ENCODE results near the gene DSCAML1. TPM values are rescaled to one million over a fixed set of nuclear protein-coding genes. Genes with fewer than 3 reads are reported as not detected.

DSCAML1 gene
- total RNA-seq, 1 donor from 2014 or later: 1.3 TPM

GRCh38 chr11:117382746-117383145 lies 414.3 kb downstream of the DSCAML1 start:
- peaks cover 67% of the 10 kb centered on the region for H3K36me3 ChIP-seq
- ATAC-seq: no peak
- no peaks in the 10 kb centered on the region for H3K27me3 ChIP-seq
- no peak overlapping the region for H3K4me3 ChIP-seq
- no peaks in the 10 kb centered on the region for H3K4me1 ChIP-seq
- TF ChIP-seq CTCF (IDR thresholded peaks at IDR 0.05): no peak
- no peak overlapping the region for H3K27ac ChIP-seq
- H3K9me3 ChIP-seq: no peaks in the 10 kb centered on the region
- intact Hi-C loops (cut with DNase I): no loop called here
- DNase-seq: no peak

- Histone ChIP-seq H3K27me3 (no peaks in the 10 kb centered on the region), H3K36me3 (peaks cover 68% of the 10 kb centered on the region), H3K4me3 (no peak overlapping the region), H3K9me3 (no peaks in the 10 kb centered on the region), H3K4me1 (no peaks in the 10 kb centered on the region), H3K27ac (no peak overlapping the region)
- intact Hi-C loops (cut with DNase I): no loop called here
- DNase-seq (no peak), ATAC-seq (no peak)
- no peak for TF ChIP-seq CTCF (IDR thresholded peaks at IDR 0.05)
Observed at GRCh38 chr11:117381481-117382387, 415.3 kb downstream of the DSCAML1 start.

GRCh38 chr11:117380676-117381075 lies 416.3 kb downstream of the DSCAML1 start:
- intact Hi-C loops (cut with DNase I): no loop called here
- H3K36me3 ChIP-seq: peaks cover 68% of the 10 kb centered on the region
- DNase-seq (no peak), ATAC-seq (no peak)
- H3K9me3 ChIP-seq: no peaks in the 10 kb centered on the region
- no peak overlapping the region for H3K27ac ChIP-seq
- H3K4me3 ChIP-seq: no peak overlapping the region
- H3K4me1 ChIP-seq: no peaks in the 10 kb centered on the region
- H3K27me3 ChIP-seq: no peaks in the 10 kb centered on the region
- TF ChIP-seq CTCF (IDR thresholded peaks at IDR 0.05): no peak

- peaks cover 71% of the 10 kb centered on the region for H3K36me3 ChIP-seq
- intact Hi-C loops (cut with DNase I): no loop called here
- no peak for DNase-seq
Observed at GRCh38 chr11:117378976-117379865, 417.8 kb downstream of the DSCAML1 start.

More at GRCh38 chr11:117378976-117379865, 417.8 kb downstream of the DSCAML1 start:
- no peak for TF ChIP-seq CTCF (IDR thresholded peaks at IDR 0.05)
- H3K27me3 ChIP-seq: no peaks in the 10 kb centered on the region
- no peaks in the 10 kb centered on the region for H3K4me1 ChIP-seq
- no peak overlapping the region for H3K27ac ChIP-seq
- H3K9me3 ChIP-seq: no peaks in the 10 kb centered on the region
- H3K4me3 ChIP-seq: no peak overlapping the region
- no peak for ATAC-seq

Other genes starting within 250 kb of the DSCAML1 start
- 3.6 TPM for gene FXYD2, start 27.5 kb upstream of the DSCAML1 start, total RNA-seq
- 59.0 TPM for gene FXYD6, start 79.4 kb upstream of the DSCAML1 start, total RNA-seq
- 9.9 TPM for gene TMPRSS13, start 132.2 kb upstream of the DSCAML1 start, total RNA-seq
- gene IL10RA, start 189.2 kb upstream of the DSCAML1 start, total RNA-seq: 33.8 TPM